ENCODE data around the gene PCGF3.
"Not testable (repeated sequence)": the region's sequence is repeated elsewhere in the genome, so short reads cannot be mapped to it uniquely, and the experiment has no call there.

Gene PCGF3

GRCh38 chr4:806979-807378, 101.3 kb downstream of the PCGF3 start:
- DNase-seq: not testable (repeated sequence)

- DNase-seq: no peak
Observed at GRCh38 chr4:807792-808191, 102.2 kb downstream of the PCGF3 start.

- no peak for DNase-seq
Observed at GRCh38 chr4:808860-809570, 103.4 kb downstream of the PCGF3 start.

GRCh38 chr4:813900-814299, 108.3 kb downstream of the PCGF3 start:
- no peak for DNase-seq

GRCh38 chr4:814312-814850, 108.7 kb downstream of the PCGF3 start:
- DNase-seq: no peak

- no peak for DNase-seq
Observed at GRCh38 chr4:815464-816146, 110.0 kb downstream of the PCGF3 start.

GRCh38 chr4:818106-818921, 112.7 kb downstream of the PCGF3 start:
- no peak for DNase-seq

- DNase-seq: no peak
Observed at GRCh38 chr4:819401-820229, 114.0 kb downstream of the PCGF3 start.
